Spleen (tissue), 11 donors: ENCODE data around the gene BCL10. TPM values are rescaled to one million over a fixed set of nuclear protein-coding genes. Genes with fewer than 3 reads are reported as not detected.

ENCODE experiments used
- DNase-seq: peaks from one replicate; pipeline ENCODE4 v3.0.0-alpha.2; 2020
- H3K27ac ChIP-seq, 8 donors: fragments of 200-600 bp; sonication (generic) in 7 of 8; 1 replicate in 4 of 8; 2 replicates in 4 of 8; pipeline versions ENCODE4 v1.5.0 to v1.8.0; 2016 to 2021; ENCODE audit warnings: inconsistent platforms in 4 of 8, mild to moderate bottlenecking in 4 of 8, moderate library complexity in 1 of 8
- H3K27me3 ChIP-seq, 7 donors: fragments of 200-600 bp; sonication (generic) in 6 of 7; replicated peaks in 1 of 7; 1 replicate in 4 of 7; 2 replicates in 3 of 7; pipeline versions ENCODE4 v1.5.0 to v1.8.0; 2016 to 2021; ENCODE audit warnings: inconsistent platforms in 3 of 7, mild to moderate bottlenecking in 1 of 7
- H3K36me3 ChIP-seq, 6 donors: fragments of 200-600 bp; sonication (generic) in 5 of 6; 1 replicate in 4 of 6; 2 replicates in 2 of 6; pipeline versions ENCODE4 v1.5.0 to v1.8.0; 2016 to 2021; ENCODE audit warnings: inconsistent platforms in 2 of 6
- H3K4me1 ChIP-seq, 6 donors: fragments of 200-600 bp; sonication (generic) in 5 of 6; 1 replicate in 3 of 6; 2 replicates in 3 of 6; pipeline versions ENCODE4 v1.5.0 to v1.8.0; 2016 to 2021; ENCODE audit warnings: inconsistent platforms in 3 of 6
- H3K4me3 ChIP-seq, 8 donors: fragments of 200-600 bp; sonication (generic) in 7 of 8; 1 replicate in 4 of 8; 2 replicates in 4 of 8; pipeline versions ENCODE4 v1.5.0 to v1.8.0; 2016 to 2021; ENCODE audit warnings: inconsistent platforms in 4 of 8, mild to moderate bottlenecking in 4 of 8, moderate library complexity in 2 of 8
- H3K9me3 ChIP-seq, 8 donors: fragments of 200-600 bp; sonication (generic) in 7 of 8; 1 replicate in 4 of 8; 2 replicates in 4 of 8; pipeline versions ENCODE4 v1.5.0 to v1.8.0; 2016 to 2021; ENCODE audit warnings: inconsistent platforms in 4 of 8
- POLR2A ChIP-seq, 3 donors: fragments of 450-650 bp; IDR thresholded peaks; one replicate each; pipeline ENCODE4 v1.5.1; 2017; ENCODE audit warnings: antibody characterized with exemption in 3 of 3, mild to moderate bottlenecking in 1 of 3
- POLR2AphosphoS5 ChIP-seq, 3 donors: sonication (generic); formaldehyde crosslinking; IDR thresholded peaks; one replicate each; pipeline ENCODE4 v1.5.1; 2017; ENCODE audit warnings: antibody characterized with exemption in 3 of 3
- WGBS, 5 donors: extraction: QIAGEN DNeasy Blood & Tissue Kit in 3 of 5; methylation state at CpG; one replicate each; pipeline versions ENCODE4 v1.1.5 to v1.1.7; 2013 to 2018; 5-methylcytosine and 5-hydroxymethylcytosine counted together
- intact Hi-C: fragments of 100-400 bp; cut with DNase I; formaldehyde crosslinking; loops from one replicate; pipeline ENCODE4 v1.15.0; 2023; ENCODE audit warnings: low total_unique reads
- polyA plus RNA-seq, 3 donors: library from polyadenylated mRNA; stranded (reverse); fragments of 200-250 nt; gene quantifications; one replicate each; pipeline ENCODE4 v1.2.1, GENCODE V29; 2013
- total RNA-seq, 7 donors: library from RNA; depleted of rRNA in 3 of 7; stranded (reverse); fragments of >200 nt in 3 of 7; fragmentation: NEBNext Ultra II Directional in 4 of 7; extraction: Animal tissue kit (Norgen Biotek cat#: 25700) in 4 of 7; gene quantifications; one replicate each; pipeline versions ENCODE4 v1.1.0 to v1.2.1, GENCODE V29; 2016 to 2021
- TF ChIP-seq, protein P1 (sequence below), 11 experiments: fragments of 200-600 bp in 7 of 11; fragments of 450-650 bp in 4 of 11; sonication (generic) in 4 of 11; IDR thresholded peaks in 8 of 11; conservative IDR thresholded peaks in 3 of 11; 1 replicate in 7 of 11; 2 replicates in 4 of 11; pipeline versions ENCODE4 v1.4.0 to v1.8.0; 2016 to 2021; ENCODE audit warnings: antibody characterized with exemption in 11 of 11, inconsistent platforms in 4 of 11, mild to moderate bottlenecking in 1 of 11
- donor health status: healthy with polysubstance abuse.
- donor health status: DM: no; HTN: no; CAD: no; lungs with moderate emphysema.
- donor health status: DM: no; HTN: no; CAD: no.
- donor health status: Bipolar disorder and iron deficiency.
- donor health status: healthy.
- donor health status: DM: no; HTN: no; CAD: no.
- donor health status: DM: yes; HTN: yes; CAD: no.

Gene BCL10
- total and polyA plus RNA-seq, 10 donors, result 10.5 to 45.1 (median 33.7) TPM

GRCh38 chr1:85295654-85296053 lies 19.2 kb upstream of the BCL10 start:
- Histone ChIP-seq H3K4me3 (no peak overlapping the region), H3K27ac (peak overlapping the region in 2 of 8 donors; percentile 16 to 26), H3K27me3 (no peaks in the 10 kb centered on the region), H3K4me1 (peaks cover 9 to 38% (median 14%) of the 10 kb centered on the region in 6 donors), H3K36me3 (no peaks in the 10 kb centered on the region), H3K9me3 (no peaks in the 10 kb centered on the region)
- TF ChIP-seq POLR2A (IDR thresholded peaks at IDR 0.05), result no peak
- no peak for TF ChIP-seq POLR2AphosphoS5 (IDR thresholded peaks at IDR 0.05)
- TF ChIP-seq, protein P1, sequence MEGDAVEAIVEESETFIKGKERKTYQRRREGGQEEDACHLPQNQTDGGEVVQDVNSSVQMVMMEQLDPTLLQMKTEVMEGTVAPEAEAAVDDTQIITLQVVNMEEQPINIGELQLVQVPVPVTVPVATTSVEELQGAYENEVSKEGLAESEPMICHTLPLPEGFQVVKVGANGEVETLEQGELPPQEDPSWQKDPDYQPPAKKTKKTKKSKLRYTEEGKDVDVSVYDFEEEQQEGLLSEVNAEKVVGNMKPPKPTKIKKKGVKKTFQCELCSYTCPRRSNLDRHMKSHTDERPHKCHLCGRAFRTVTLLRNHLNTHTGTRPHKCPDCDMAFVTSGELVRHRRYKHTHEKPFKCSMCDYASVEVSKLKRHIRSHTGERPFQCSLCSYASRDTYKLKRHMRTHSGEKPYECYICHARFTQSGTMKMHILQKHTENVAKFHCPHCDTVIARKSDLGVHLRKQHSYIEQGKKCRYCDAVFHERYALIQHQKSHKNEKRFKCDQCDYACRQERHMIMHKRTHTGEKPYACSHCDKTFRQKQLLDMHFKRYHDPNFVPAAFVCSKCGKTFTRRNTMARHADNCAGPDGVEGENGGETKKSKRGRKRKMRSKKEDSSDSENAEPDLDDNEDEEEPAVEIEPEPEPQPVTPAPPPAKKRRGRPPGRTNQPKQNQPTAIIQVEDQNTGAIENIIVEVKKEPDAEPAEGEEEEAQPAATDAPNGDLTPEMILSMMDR (IDR thresholded peaks at IDR 0.05 in 8 of 11, conservative IDR thresholded peaks at IDR 0.05 in 3 of 11), result no peak
- DNase-seq, result peak; percentile 74
- WGBS, 5 donors, result 62 to 82% (median 76%) methylated on average over 3 to 4 of the region's 4 CpGs
- intact Hi-C loops, result no loop called here

- H3K27ac ChIP-seq, result no peak overlapping the region
- intact Hi-C loops, result no loop called here
- TF ChIP-seq, protein P1 (IDR thresholded peaks at IDR 0.05 in 8 of 11, conservative IDR thresholded peaks at IDR 0.05 in 3 of 11), result no peak
- TF ChIP-seq POLR2A (IDR thresholded peaks at IDR 0.05) (no peak), POLR2AphosphoS5 (IDR thresholded peaks at IDR 0.05) (peak in 1 of 3 donors; percentile 51)
- no peak for DNase-seq
- H3K4me3 ChIP-seq, result no peak overlapping the region
- peaks cover 9 to 41% (median 14%) of the 10 kb centered on the region in 6 donors for H3K4me1 ChIP-seq
- WGBS, 5 donors, result 49 to 62% (median 56%) methylated on average over 3 of the region's 3 CpGs
- no peaks in the 10 kb centered on the region for H3K36me3 ChIP-seq
- H3K27me3 ChIP-seq, result no peaks in the 10 kb centered on the region
- H3K9me3 ChIP-seq, result no peaks in the 10 kb centered on the region
Observed at GRCh38 chr1:85295006-85295431, 18.6 kb upstream of the BCL10 start.

GRCh38 chr1:85290826-85291225 lies 14.4 kb upstream of the BCL10 start:
- H3K27me3 ChIP-seq, result no peaks in the 10 kb centered on the region
- peaks cover 0 to 26% (median 2%) of the 10 kb centered on the region in 6 donors for H3K4me1 ChIP-seq
- intact Hi-C loops, result no loop called here
- DNase-seq, result no peak
- no peaks in the 10 kb centered on the region for H3K36me3 ChIP-seq
- no peak overlapping the region for H3K4me3 ChIP-seq
- 95 to 100% (median 98%) methylated on average over 2 of the region's 2 CpGs for WGBS, 5 donors
- no peaks in the 10 kb centered on the region for H3K9me3 ChIP-seq
- H3K27ac ChIP-seq, result no peak overlapping the region
- TF ChIP-seq POLR2AphosphoS5 (IDR thresholded peaks at IDR 0.05) (no peak), POLR2A (IDR thresholded peaks at IDR 0.05) (no peak)
- TF ChIP-seq, protein P1 (IDR thresholded peaks at IDR 0.05 in 8 of 11, conservative IDR thresholded peaks at IDR 0.05 in 3 of 11), result no peak

GRCh38 chr1:85289848-85290335 lies 13.5 kb upstream of the BCL10 start:
- DNase-seq, result no peak
- Histone ChIP-seq H3K27me3 (no peaks in the 10 kb centered on the region), H3K9me3 (no peaks in the 10 kb centered on the region), H3K4me1 (peaks cover 0 to 18% (median 2%) of the 10 kb centered on the region in 6 donors), H3K4me3 (no peak overlapping the region), H3K27ac (peak overlapping the region in 2 of 8 donors; percentile 9 to 18), H3K36me3 (peaks cover 0 to under 1% (median 0%) of the 10 kb centered on the region in 6 donors)
- WGBS, 5 donors, result 67 to 78% (median 72%) methylated on average over 4 of the region's 4 CpGs
- TF ChIP-seq POLR2A (IDR thresholded peaks at IDR 0.05) (no peak), POLR2AphosphoS5 (IDR thresholded peaks at IDR 0.05) (no peak)
- TF ChIP-seq, protein P1 (IDR thresholded peaks at IDR 0.05 in 8 of 11, conservative IDR thresholded peaks at IDR 0.05 in 3 of 11), result no peak
- intact Hi-C loops, result no loop called here
